Adrenal gland (tissue), 5 donors: ENCODE data around the gene ELF2.

Experiments used
- CTCF ChIP-seq, 6 experiments: fragments of 450-650 bp in 4 of 6; fragments of 200-600 bp in 2 of 6; sonication (generic) in 1 of 6; IDR thresholded peaks; 1 replicate in 5 of 6; 2 replicates in 1 of 6; pipeline versions ENCODE4 v1.5.1 to v1.8.0; 2016 to 2021; ENCODE audit warnings: antibody characterized with exemption in 6 of 6, mild to moderate bottlenecking in 2 of 6, moderate library complexity in 1 of 6
- POLR2A ChIP-seq, 2 donors: fragments of 450-650 bp; IDR thresholded peaks; one replicate each; pipeline ENCODE4 v1.6.1; 2017; ENCODE audit warnings: antibody characterized with exemption in 2 of 2, mild to moderate bottlenecking in 2 of 2, moderate library complexity in 1 of 2
- donor health status: DM: no; HTN: no; CAD: no.

- TF ChIP-seq CTCF (IDR thresholded peaks at IDR 0.05) (no peak), POLR2A (IDR thresholded peaks at IDR 0.05) (no peak)
Measured at GRCh38 chr4:139076016-139076744, 100.8 kb downstream of the ELF2 start.
